Calu3 (cell line): Measurements from ENCODE around the gene DSC1. TPM values are rescaled to one million over a fixed set of nuclear protein-coding genes. Genes with fewer than 3 reads are reported as not detected.
A peak's percentile ranks its signal among the peaks of the same experiment; 100 is the strongest.

Experiments
- BruUV-seq: library from RNA; stranded (reverse); fragments of 400-500 nt; replicated peaks from 2 replicates; lab custom pipeline; 2021; lab: Mats Ljungman, UMichigan
- CTCF ChIA-PET: fragments of 300-600 bp; sonication (Branson Sonifier 250); formaldehyde crosslinking; loops from one replicate; lab custom pipeline; 2022; ENCODE audit warnings: antibody characterized with exemption; lab: Charles Lee
- DNase-seq: peaks from one replicate; pipeline ENCODE4 v3.0.0; 2022
- H3K27ac Mint-ChIP-seq: one replicate; pipeline ENCODE4 v1.8.0; 2022; ENCODE audit warnings: mixed read lengths; ENCODE audit not compliant: unreplicated experiment
- H3K27me3 Mint-ChIP-seq: one replicate; pipeline ENCODE4 v1.8.0; 2022; ENCODE audit warnings: mixed read lengths; ENCODE audit not compliant: unreplicated experiment
- H3K36me3 Mint-ChIP-seq: one replicate; pipeline ENCODE4 v1.8.0; 2022; ENCODE audit warnings: mild to moderate bottlenecking, moderate library complexity, mixed read lengths; ENCODE audit not compliant: insufficient read depth, unreplicated experiment
- H3K4me1 Mint-ChIP-seq: one replicate; pipeline ENCODE4 v1.8.0; 2022; ENCODE audit warnings: mild to moderate bottlenecking, low read depth, mixed read lengths; ENCODE audit not compliant: unreplicated experiment
- H3K4me3 Mint-ChIP-seq: one replicate; pipeline ENCODE4 v1.8.0; 2022; ENCODE audit warnings: mild to moderate bottlenecking, low read depth, moderate library complexity, mixed read lengths; ENCODE audit not compliant: unreplicated experiment
- H3K9me3 Mint-ChIP-seq: one replicate; pipeline ENCODE4 v1.8.0; 2022; ENCODE audit warnings: low read depth, mixed read lengths; ENCODE audit not compliant: unreplicated experiment
- intact Hi-C: fragments of 100-400 bp; cut with micrococcal nuclease; formaldehyde crosslinking; loops from one replicate; pipeline ENCODE4 v1.10.0; 2022; ENCODE audit not compliant: unreplicated experiment
- total RNA-seq: library from RNA; stranded (reverse); gene quantifications from 2 replicates; pipeline ENCODE4 v1.2.3, GENCODE V29; 2022
- TF ChIP-seq, protein P1 (sequence below): fragments of 200-600 bp; IDR thresholded peaks from one replicate; pipeline ENCODE4 v1.8.0; 2022; ENCODE audit warnings: antibody characterized with exemption; ENCODE audit not compliant: unreplicated experiment

DSC1 gene
- total RNA-seq, 1 experiment from 2014 or later, result not detected

DNA sequence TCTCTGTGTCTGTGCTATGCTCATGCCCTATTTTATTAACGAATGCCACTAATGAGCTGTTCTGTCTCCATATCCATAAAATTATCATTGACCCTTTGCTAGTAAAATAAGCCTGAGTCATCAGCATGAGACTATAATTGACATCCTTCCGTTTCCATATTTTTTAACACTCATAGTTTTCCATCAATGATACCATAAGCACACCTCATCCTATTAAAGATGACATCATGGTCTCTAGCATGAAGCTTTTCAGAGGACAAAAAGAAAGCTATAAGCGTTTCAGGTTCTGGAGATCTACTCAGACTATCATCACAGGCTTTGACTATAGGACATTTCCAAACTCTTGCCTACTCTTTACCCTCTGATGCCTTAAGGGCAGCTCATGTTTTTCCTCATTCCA is 59.2 kb downstream of the DSC1 start:
- H3K27me3 Mint-ChIP-seq, result no peaks in the 10 kb centered on the region
- no peak overlapping the region for H3K27ac Mint-ChIP-seq

DNA sequence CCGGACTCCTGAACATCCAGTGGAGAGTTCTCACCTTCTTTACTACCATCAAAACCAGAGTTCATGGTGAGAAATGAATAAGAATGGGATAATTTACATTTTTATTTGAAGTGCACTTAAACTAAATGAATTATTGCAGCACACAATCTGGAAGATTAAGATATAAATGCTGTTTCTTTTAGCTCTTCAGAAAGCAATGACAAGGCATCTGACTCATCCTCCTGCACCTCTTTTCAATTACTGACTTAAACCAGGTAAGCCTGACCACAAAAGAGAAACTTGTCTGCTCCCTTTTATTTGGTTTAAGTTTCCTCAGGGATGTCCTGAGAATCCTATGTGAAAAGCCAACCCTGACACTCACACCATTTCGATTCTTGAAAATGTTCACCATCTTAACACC is 59.7 kb downstream of the DSC1 start:
- Mint-ChIP-seq H3K4me1 (peaks cover 47% of the 10 kb centered on the region), H3K4me3 (no peak overlapping the region), H3K27ac (no peak overlapping the region), H3K9me3 (no peaks in the 10 kb centered on the region), H3K36me3 (peaks cover 41% of the 10 kb centered on the region), H3K27me3 (no peaks in the 10 kb centered on the region)
- TSS peak; percentile 27 for BruUV-seq
- CTCF ChIA-PET, result no interaction called here
- TF ChIP-seq, protein P1, sequence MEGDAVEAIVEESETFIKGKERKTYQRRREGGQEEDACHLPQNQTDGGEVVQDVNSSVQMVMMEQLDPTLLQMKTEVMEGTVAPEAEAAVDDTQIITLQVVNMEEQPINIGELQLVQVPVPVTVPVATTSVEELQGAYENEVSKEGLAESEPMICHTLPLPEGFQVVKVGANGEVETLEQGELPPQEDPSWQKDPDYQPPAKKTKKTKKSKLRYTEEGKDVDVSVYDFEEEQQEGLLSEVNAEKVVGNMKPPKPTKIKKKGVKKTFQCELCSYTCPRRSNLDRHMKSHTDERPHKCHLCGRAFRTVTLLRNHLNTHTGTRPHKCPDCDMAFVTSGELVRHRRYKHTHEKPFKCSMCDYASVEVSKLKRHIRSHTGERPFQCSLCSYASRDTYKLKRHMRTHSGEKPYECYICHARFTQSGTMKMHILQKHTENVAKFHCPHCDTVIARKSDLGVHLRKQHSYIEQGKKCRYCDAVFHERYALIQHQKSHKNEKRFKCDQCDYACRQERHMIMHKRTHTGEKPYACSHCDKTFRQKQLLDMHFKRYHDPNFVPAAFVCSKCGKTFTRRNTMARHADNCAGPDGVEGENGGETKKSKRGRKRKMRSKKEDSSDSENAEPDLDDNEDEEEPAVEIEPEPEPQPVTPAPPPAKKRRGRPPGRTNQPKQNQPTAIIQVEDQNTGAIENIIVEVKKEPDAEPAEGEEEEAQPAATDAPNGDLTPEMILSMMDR, result no peak
- intact Hi-C loops, result loop anchor here (1.0 kb wide), 1 partner anchor 127 kb away; no protein-coding TSS in a partner anchor
- DNase-seq, result no peak

More for the DNA sequence above, 59.2 kb downstream of the DSC1 start:
- H3K4me1 Mint-ChIP-seq, result peaks cover 47% of the 10 kb centered on the region
- no peak overlapping the region for H3K4me3 Mint-ChIP-seq
- BruUV-seq, result no TSS peak
- H3K9me3 Mint-ChIP-seq, result no peaks in the 10 kb centered on the region
- DNase-seq, result no peak
- TF ChIP-seq, protein P1, result no peak
- CTCF ChIA-PET, result no interaction called here
- intact Hi-C loops, result no loop called here
- H3K36me3 Mint-ChIP-seq, result peaks cover 41% of the 10 kb centered on the region

DNA sequence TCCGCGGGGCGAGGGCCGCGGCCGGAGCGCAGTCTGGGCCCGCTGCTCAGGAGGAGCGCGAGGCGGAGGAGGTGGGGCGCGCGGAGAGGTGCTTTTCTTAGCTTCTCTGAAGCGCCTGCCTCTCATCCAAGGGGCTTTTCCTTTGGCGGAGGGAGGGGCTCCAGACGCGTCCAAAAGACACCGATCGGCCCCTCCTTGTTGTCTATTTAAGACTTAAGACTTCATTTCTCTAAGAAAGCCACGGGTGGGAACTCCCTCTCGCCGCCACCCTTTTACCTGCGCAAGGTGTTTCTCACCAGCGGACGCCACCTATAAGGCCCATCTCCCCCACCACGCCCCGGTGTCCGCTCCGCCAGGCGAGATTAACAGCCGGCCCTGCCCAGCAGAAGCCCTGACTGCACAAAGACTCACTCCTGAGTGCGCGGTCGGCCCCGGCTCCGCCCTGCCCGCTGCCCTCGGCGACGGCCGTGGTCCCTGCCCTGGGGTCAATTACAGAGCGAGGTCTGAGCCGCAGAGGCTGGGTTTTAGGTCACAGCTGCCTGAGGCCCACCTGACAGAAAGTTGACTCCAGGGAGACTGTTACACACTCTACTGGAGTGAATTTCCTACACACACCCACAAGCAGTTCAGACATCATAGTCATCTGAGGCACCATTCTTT is 60.5 kb downstream of the DSC1 start, which contains the start of gene DSC2:
Gene DSC2, minus strand, starts transcription at position 397 of the 660 bp plus-strand sequence. CDS start 450 bp downstream, outside the sequence.
- H3K4me1 Mint-ChIP-seq, result peaks cover 44% of the 10 kb centered on the region
- TF ChIP-seq, protein P1, result no peak
- H3K27me3 Mint-ChIP-seq, result no peaks in the 10 kb centered on the region
- H3K4me3 Mint-ChIP-seq, result peak within 1 kb of the TSS; percentile 89
- CTCF ChIA-PET, result no interaction called here
- H3K9me3 Mint-ChIP-seq, result no peaks in the 10 kb centered on the region
- BruUV-seq, result no TSS peak
- intact Hi-C loops, result loop anchor here (1.0 kb wide), 1 partner anchor 128 kb away; no protein-coding TSS in a partner anchor
- H3K27ac Mint-ChIP-seq, result peak within 1 kb of the TSS; percentile 86
- H3K36me3 Mint-ChIP-seq, result peaks cover 41% of the 10 kb centered on the region
- peak; percentile 69 for DNase-seq

- intact Hi-C loops, result loop anchor here (1.0 kb wide), 2 partner anchors 129 to 298 kb away; no protein-coding TSS in a partner anchor
- CTCF ChIA-PET, result interaction anchor here (3.1 kb wide), 1 partner anchor 140 kb away, joined by 13 read pairs; no protein-coding TSS in a partner anchor
- H3K4me1 Mint-ChIP-seq, result peaks cover 44% of the 10 kb centered on the region
- peaks cover 41% of the 10 kb centered on the region for H3K36me3 Mint-ChIP-seq
- no TSS peak for BruUV-seq
- no peaks in the 10 kb centered on the region for H3K9me3 Mint-ChIP-seq
- peak; percentile 73 for DNase-seq
- H3K27ac Mint-ChIP-seq, result peak overlapping the region; percentile 86
- TF ChIP-seq, protein P1, result no peak
- no peaks in the 10 kb centered on the region for H3K27me3 Mint-ChIP-seq
- peak overlapping the region; percentile 89 for H3K4me3 Mint-ChIP-seq
Observed at GRCh38 chr18:31101183-31102024, 61.3 kb downstream of the DSC1 start.
